Neuronal stem cell (in vitro differentiated cells): ENCODE measurements around the gene C4orf50.

Source experiments
- DNase-seq: peaks from one replicate; pipeline ENCODE4 v3.0.0-alpha.2; 2013; ENCODE audit warnings: low spot score
- H2AFZ ChIP-seq: one replicate; pipeline ENCODE4 v1.6.1; 2013; ENCODE audit warnings: mild to moderate bottlenecking, low read length, inconsistent platforms
- H2AK5ac ChIP-seq: 2 replicates; pipeline ENCODE4 v1.6.1; 2013; ENCODE audit warnings: low read depth, mild to moderate bottlenecking, inconsistent platforms, low read length, moderate library complexity, mixed read lengths
- H2BK120ac ChIP-seq: 2 replicates; pipeline ENCODE4 v1.6.1; 2013; ENCODE audit warnings: low read depth, mild to moderate bottlenecking, inconsistent platforms, low read length, moderate library complexity, mixed read lengths
- H2BK12ac ChIP-seq: one replicate; pipeline ENCODE4 v1.6.1; 2013; ENCODE audit warnings: low read length, inconsistent platforms
- H2BK15ac ChIP-seq: 2 replicates; pipeline ENCODE4 v1.6.1; 2013; ENCODE audit warnings: mild to moderate bottlenecking, low read length, inconsistent platforms, mixed read lengths
- H2BK5ac ChIP-seq: one replicate; pipeline ENCODE4 v1.6.1; 2013; ENCODE audit warnings: inconsistent platforms, mild to moderate bottlenecking, low read length, moderate library complexity
- H3K14ac ChIP-seq: one replicate; pipeline ENCODE4 v1.6.1; 2013; ENCODE audit warnings: low read length, inconsistent platforms
- H3K18ac ChIP-seq: 2 replicates; pipeline ENCODE4 v1.6.1; 2013; ENCODE audit warnings: low read length, inconsistent platforms
- H3K23ac ChIP-seq: 2 replicates; pipeline ENCODE4 v1.6.1; 2013; ENCODE audit warnings: low read depth, mild to moderate bottlenecking, mixed read lengths, low read length, inconsistent platforms; ENCODE audit not compliant: poor library complexity
- H3K27ac ChIP-seq: replicated peaks from 3 replicates; pipeline ENCODE4 v1.5.1; 2013; ENCODE audit warnings: low read length, inconsistent platforms
- H3K27me3 ChIP-seq, 3 experiments: 2 replicates each; pipeline ENCODE4 v1.6.1; 2013; ENCODE audit warnings: low read length in 3 of 3, mild to moderate bottlenecking in 2 of 3, inconsistent platforms in 1 of 3, low read depth in 1 of 3, mixed read lengths in 1 of 3, moderate library complexity in 1 of 3; ENCODE audit not compliant: control insufficient read depth in 3 of 3, insufficient read depth in 3 of 3
- H3K36me3 ChIP-seq, 2 donors: replicated peaks in 1 of 2; 2 replicates each; pipeline ENCODE4 v1.6.1; 2013; ENCODE audit warnings: low read length in 2 of 2; ENCODE audit not compliant: control insufficient read depth in 2 of 2, insufficient read depth in 2 of 2
- H3K4ac ChIP-seq: 2 replicates; pipeline ENCODE4 v1.6.1; 2013; ENCODE audit warnings: inconsistent platforms, mild to moderate bottlenecking, low read length, moderate library complexity
- H3K4me1 ChIP-seq, 2 donors: 1 replicate in 1 of 2; 2 replicates in 1 of 2; pipeline ENCODE4 v1.6.1; 2013; ENCODE audit warnings: low read length in 2 of 2, low read depth in 1 of 2; ENCODE audit not compliant: control insufficient read depth in 2 of 2, insufficient read depth in 1 of 2
- H3K4me2 ChIP-seq: one replicate; pipeline ENCODE4 v1.6.1; 2013; ENCODE audit warnings: mild to moderate bottlenecking, low read length, inconsistent platforms; ENCODE audit not compliant: insufficient read depth, poor library complexity, severe bottlenecking
- H3K4me3 ChIP-seq, 2 donors: 2 replicates each; pipeline ENCODE4 v1.5.1; 2013; ENCODE audit warnings: low read length in 2 of 2, mild to moderate bottlenecking in 2 of 2, inconsistent platforms in 1 of 2, moderate library complexity in 1 of 2
- H3K79me1 ChIP-seq: one replicate; pipeline ENCODE4 v1.6.1; 2013; ENCODE audit warnings: low read depth, mild to moderate bottlenecking, inconsistent platforms, low read length, moderate library complexity
- H3K9ac ChIP-seq: one replicate; pipeline ENCODE4 v1.6.1; 2013; ENCODE audit warnings: mild to moderate bottlenecking, low read depth, low read length, inconsistent platforms; ENCODE audit not compliant: poor library complexity
- H3K9me3 ChIP-seq, 2 donors: replicated peaks in 1 of 2; 2 replicates each; pipeline versions ENCODE3 to v1.6.1; 2013; ENCODE audit warnings: low read length in 2 of 2, mild to moderate bottlenecking in 2 of 2, inconsistent platforms in 1 of 2, low read depth in 1 of 2, mixed read lengths in 1 of 2, moderate library complexity in 1 of 2; ENCODE audit not compliant: control insufficient read depth in 2 of 2, insufficient read depth in 1 of 2
- H4K8ac ChIP-seq: one replicate; pipeline ENCODE4 v1.6.1; 2013; ENCODE audit warnings: low read depth, mild to moderate bottlenecking, inconsistent platforms, low read length, moderate library complexity
- H4K91ac ChIP-seq: one replicate; pipeline ENCODE4 v1.6.1; 2013; ENCODE audit warnings: low read length, low read depth, mild to moderate bottlenecking, inconsistent platforms; ENCODE audit not compliant: poor library complexity
- WGBS, 2 donors: extraction: QIAGEN DNeasy Blood & Tissue Kit; methylation state at CpG; one replicate each; pipeline ENCODE4 v1.1.7; 2013; ENCODE audit warnings: missing lambda C conversion rate in 2 of 2, mixed read lengths in 1 of 2; ENCODE audit not compliant: insufficient read length in 2 of 2, insufficient replicate concordance in 1 of 2; ENCODE audit errors: extremely low coverage in 2 of 2; 5-methylcytosine and 5-hydroxymethylcytosine counted together

Gene C4orf50

GRCh38 chr4:6028168-6028567 is 9.9 kb upstream of the C4orf50 start:
- Histone ChIP-seq H3K79me1 (no peaks in the 10 kb centered on the region), H3K4me2 (no peak overlapping the region), H3K36me3 (no peaks in the 10 kb centered on the region), H3K14ac (no peak overlapping the region), H2BK120ac (no peak overlapping the region), H2AFZ (no peak overlapping the region), H2BK15ac (peak overlapping the region; percentile 3), H3K9ac (no peak overlapping the region), H3K27me3 (peaks cover 0 to 18% (median 0%) of the 10 kb centered on the region in 3 experiments), H3K4ac (no peak overlapping the region), H2BK12ac (no peak overlapping the region), H2BK5ac (no peak overlapping the region), H3K23ac (no peak overlapping the region), H3K27ac (no peak overlapping the region), H3K4me1 (peaks cover 0 to 13% of the 10 kb centered on the region in 2 donors), H4K91ac (no peak overlapping the region), H3K4me3 (no peak overlapping the region), H2AK5ac (peak overlapping the region; percentile 7), H4K8ac (no peak overlapping the region), H3K9me3 (no peaks in the 10 kb centered on the region), H3K18ac (no peak overlapping the region)
- no CpG with 5 or more reads among the region's 10 CpGs for WGBS, 2 donors
- no peak for DNase-seq

GRCh38 chr4:6027392-6027791 is 9.2 kb upstream of the C4orf50 start:
- Histone ChIP-seq H2AK5ac (no peak overlapping the region), H4K8ac (no peak overlapping the region), H3K18ac (no peak overlapping the region), H2BK15ac (no peak overlapping the region), H3K27me3 (peaks cover 0 to 21% (median 0%) of the 10 kb centered on the region in 3 experiments), H3K14ac (no peak overlapping the region), H2BK12ac (no peak overlapping the region), H3K9ac (no peak overlapping the region), H3K9me3 (no peaks in the 10 kb centered on the region), H3K23ac (no peak overlapping the region), H3K79me1 (no peaks in the 10 kb centered on the region), H3K27ac (no peak overlapping the region), H2AFZ (no peak overlapping the region), H3K4ac (no peak overlapping the region), H3K4me1 (peaks cover 0 to 13% of the 10 kb centered on the region in 2 donors), H3K36me3 (no peaks in the 10 kb centered on the region), H3K4me2 (no peak overlapping the region), H2BK120ac (no peak overlapping the region), H4K91ac (no peak overlapping the region), H2BK5ac (no peak overlapping the region), H3K4me3 (no peak overlapping the region)
- WGBS, 2 donors: no CpG with 5 or more reads among the region's 9 CpGs
- DNase-seq: no peak

DNA sequence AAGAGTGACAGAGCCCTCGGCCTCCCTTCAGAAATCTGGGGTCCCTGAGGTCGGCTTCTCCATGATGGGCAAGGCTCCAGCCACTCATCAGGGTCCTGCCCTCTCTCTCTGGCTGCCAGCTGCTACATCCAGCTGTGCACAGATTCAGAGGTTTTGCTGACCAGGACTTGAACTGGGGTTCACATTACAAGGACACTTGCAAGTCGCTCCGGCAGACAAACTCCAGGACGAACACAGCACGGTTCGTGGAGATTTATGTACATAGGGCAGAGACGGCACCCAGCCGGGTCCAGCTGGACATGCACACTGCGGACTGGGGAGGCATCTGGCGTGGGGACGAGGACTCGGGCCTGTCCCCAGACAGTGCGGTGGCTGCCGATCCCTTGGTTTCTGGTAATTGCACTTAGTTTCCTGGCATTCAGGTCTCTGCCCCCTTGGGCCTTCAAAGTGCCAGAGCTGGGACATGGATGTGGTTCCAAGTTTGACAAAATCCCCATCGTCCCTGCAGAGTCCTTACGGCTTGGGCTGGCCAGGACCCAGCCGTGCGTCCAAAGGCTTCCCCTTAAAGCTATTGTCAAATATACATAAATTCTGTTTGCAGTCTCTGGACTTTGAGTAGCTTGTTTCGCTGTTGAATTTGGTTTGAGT is 6.2 kb upstream of the C4orf50 start:
- no peak overlapping the region for H3K4ac ChIP-seq

GRCh38 chr4:6023731-6024130 is 5.5 kb upstream of the C4orf50 start:
- no peak for DNase-seq
- Histone ChIP-seq H3K4ac (no peak overlapping the region), H2BK15ac (no peak overlapping the region), H2AK5ac (peak overlapping the region; percentile 8), H3K27ac (no peak overlapping the region), H3K27me3 (peaks cover 0 to 24% (median 0%) of the 10 kb centered on the region in 3 experiments), H3K18ac (peak overlapping the region; percentile 77), H3K4me3 (no peak overlapping the region), H3K9me3 (no peaks in the 10 kb centered on the region), H4K91ac (no peak overlapping the region), H3K4me1 (no peaks in the 10 kb centered on the region), H3K23ac (no peak overlapping the region), H2BK120ac (no peak overlapping the region), H2AFZ (no peak overlapping the region), H3K79me1 (no peaks in the 10 kb centered on the region), H3K14ac (peak overlapping the region; percentile 32), H4K8ac (no peak overlapping the region), H3K4me2 (no peak overlapping the region), H2BK5ac (no peak overlapping the region), H3K9ac (no peak overlapping the region), H2BK12ac (no peak overlapping the region), H3K36me3 (no peaks in the 10 kb centered on the region)
- WGBS, 2 donors: no CpG with 5 or more reads among the region's 10 CpGs

More for the DNA sequence above, 6.2 kb upstream of the C4orf50 start:
- no peak overlapping the region for H3K27ac ChIP-seq
- no peak overlapping the region for H3K14ac ChIP-seq
- no CpG with 5 or more reads among the region's 20 CpGs for WGBS, 2 donors
- H2AFZ ChIP-seq: no peak overlapping the region
- no peak overlapping the region for H3K4me3 ChIP-seq
- H3K18ac ChIP-seq: peak overlapping the region; percentile 77
- no peak overlapping the region for H3K9ac ChIP-seq
- no peak overlapping the region for H2BK12ac ChIP-seq
- H2BK15ac ChIP-seq: no peak overlapping the region
- DNase-seq: no peak
- peaks cover 0 to 5% of the 10 kb centered on the region in 2 donors for H3K4me1 ChIP-seq
- H2BK5ac ChIP-seq: no peak overlapping the region
- H4K8ac ChIP-seq: no peak overlapping the region
- no peak overlapping the region for H3K4me2 ChIP-seq
- no peaks in the 10 kb centered on the region for H3K36me3 ChIP-seq
- no peak overlapping the region for H2BK120ac ChIP-seq
- no peaks in the 10 kb centered on the region for H3K9me3 ChIP-seq
- H3K79me1 ChIP-seq: no peaks in the 10 kb centered on the region
- no peak overlapping the region for H3K23ac ChIP-seq
- peak overlapping the region; percentile 8 for H2AK5ac ChIP-seq
- no peak overlapping the region for H4K91ac ChIP-seq
- H3K27me3 ChIP-seq: peaks cover 0 to 28% (median 0%) of the 10 kb centered on the region in 3 experiments
